H9 (cell line): ENCODE results near the gene ZNF837. TPM values are rescaled to one million over a fixed set of nuclear protein-coding genes. Genes with fewer than 3 reads are reported as not detected.
A peak's percentile ranks its signal among the peaks of the same experiment; 100 is the strongest.

Source experiments
- DNase-seq: peaks from one replicate; pipeline ENCODE4 v3.0.0-alpha.2; 2017
- H2AFZ ChIP-seq: one replicate; pipeline ENCODE4 v1.6.1; 2013; ENCODE audit warnings: mild to moderate bottlenecking, low read length, control low read depth, moderate library complexity
- H2AK5ac ChIP-seq: 2 replicates; pipeline ENCODE4 v1.6.1; 2013; ENCODE audit warnings: low read length, control low read depth, mixed read lengths; ENCODE audit not compliant: insufficient read length
- H2BK120ac ChIP-seq: one replicate; pipeline ENCODE4 v1.6.1; 2013; ENCODE audit warnings: low read depth, mild to moderate bottlenecking, low read length, control low read depth, inconsistent platforms; ENCODE audit not compliant: poor library complexity, severe bottlenecking
- H2BK12ac ChIP-seq: 2 replicates; pipeline ENCODE4 v1.6.1; 2013; ENCODE audit warnings: low read length, control low read depth, mixed read lengths, low read depth; ENCODE audit not compliant: insufficient read length
- H2BK15ac ChIP-seq: 2 replicates; pipeline ENCODE4 v1.6.1; 2013; ENCODE audit warnings: low read depth, low read length, control low read depth
- H2BK20ac ChIP-seq: one replicate; pipeline ENCODE4 v1.6.1; 2013; ENCODE audit warnings: low read depth, mild to moderate bottlenecking, low read length, control low read depth, inconsistent platforms; ENCODE audit not compliant: poor library complexity, severe bottlenecking
- H2BK5ac ChIP-seq: 2 replicates; pipeline ENCODE4 v1.6.1; 2013; ENCODE audit warnings: low read length, control low read depth, mixed read lengths; ENCODE audit not compliant: insufficient read length
- H3K14ac ChIP-seq: 2 replicates; pipeline ENCODE4 v1.6.1; 2013; ENCODE audit warnings: low read length, control low read depth; ENCODE audit not compliant: insufficient read depth
- H3K18ac ChIP-seq: 2 replicates; pipeline ENCODE4 v1.6.1; 2013; ENCODE audit warnings: low read depth, mild to moderate bottlenecking, mixed read lengths, low read length, control low read depth; ENCODE audit not compliant: insufficient read length
- H3K23ac ChIP-seq: 2 replicates; pipeline ENCODE4 v1.6.1; 2013; ENCODE audit warnings: low read length, control low read depth, mixed read lengths, low read depth; ENCODE audit not compliant: insufficient read length
- H3K23me2 ChIP-seq: 2 replicates; pipeline ENCODE4 v1.6.1; 2013; ENCODE audit warnings: low read depth, mild to moderate bottlenecking, mixed read lengths, low read length, control low read depth; ENCODE audit not compliant: insufficient read length, poor library complexity, severe bottlenecking
- H3K27ac ChIP-seq: 2 replicates; pipeline ENCODE4 v1.5.1; 2013; ENCODE audit warnings: low read length, control low read depth, mixed read lengths, low read depth; ENCODE audit not compliant: insufficient read length
- H3K27me3 ChIP-seq: 2 replicates; pipeline ENCODE4 v1.6.1; 2013; ENCODE audit warnings: low read length, control low read depth, inconsistent platforms; ENCODE audit not compliant: insufficient read depth
- H3K4ac ChIP-seq: 2 replicates; pipeline ENCODE4 v1.6.1; 2013; ENCODE audit warnings: low read depth, mild to moderate bottlenecking, control low read depth, inconsistent platforms, low read length, moderate library complexity
- H3K4me1 ChIP-seq: 2 replicates; pipeline ENCODE4 v1.6.1; 2013; ENCODE audit warnings: low read length, control low read depth, inconsistent platforms; ENCODE audit not compliant: insufficient read depth
- H3K4me2 ChIP-seq: 2 replicates; pipeline ENCODE4 v1.6.1; 2013; ENCODE audit warnings: low read length, control low read depth, mixed read lengths; ENCODE audit not compliant: insufficient read length, insufficient read depth
- H3K56ac ChIP-seq: 2 replicates; pipeline ENCODE4 v1.6.1; 2013; ENCODE audit warnings: low read depth, mild to moderate bottlenecking, mixed read lengths, low read length, control low read depth; ENCODE audit not compliant: insufficient read length
- H3K79me1 ChIP-seq: 2 replicates; pipeline ENCODE4 v1.6.1; 2013; ENCODE audit warnings: low read depth, mild to moderate bottlenecking, moderate library complexity, low read length, control low read depth, inconsistent platforms; ENCODE audit not compliant: insufficient read depth, poor library complexity, severe bottlenecking
- H3K79me2 ChIP-seq: 2 replicates; pipeline ENCODE4 v1.6.1; 2013; ENCODE audit warnings: low read length, control low read depth, inconsistent platforms; ENCODE audit not compliant: insufficient read depth
- H3K9ac ChIP-seq: 2 replicates; pipeline ENCODE4 v1.6.1; 2013; ENCODE audit warnings: low read length, control low read depth, mixed read lengths; ENCODE audit not compliant: insufficient read length; ENCODE audit errors: extremely low read depth
- H3K9me3 ChIP-seq: one replicate; pipeline ENCODE4 v1.6.1; 2013; ENCODE audit warnings: low read depth, low read length, inconsistent platforms; ENCODE audit not compliant: control insufficient read depth
- H3T11ph ChIP-seq: one replicate; pipeline ENCODE4 v1.6.1; 2013; ENCODE audit warnings: mild to moderate bottlenecking, low read length, control low read depth, inconsistent platforms
- H4K20me1 ChIP-seq: one replicate; pipeline ENCODE4 v1.6.1; 2013; ENCODE audit not compliant: control insufficient read depth, insufficient read length, insufficient read depth
- H4K5ac ChIP-seq: 2 replicates; pipeline ENCODE4 v1.6.1; 2013; ENCODE audit warnings: low read depth, mild to moderate bottlenecking, mixed read lengths, low read length, control low read depth; ENCODE audit not compliant: insufficient read length
- H4K8ac ChIP-seq: replicated peaks from 2 replicates; pipeline ENCODE4 v1.6.1; 2013; ENCODE audit warnings: low read length, control low read depth, mixed read lengths, low read depth; ENCODE audit not compliant: insufficient read length
- H4K91ac ChIP-seq: 2 replicates; pipeline ENCODE4 v1.6.1; 2013; ENCODE audit warnings: low read depth, mild to moderate bottlenecking, moderate library complexity, mixed read lengths, low read length, control low read depth; ENCODE audit not compliant: insufficient read length
- H3K27ac Mint-ChIP-seq, 3 experiments: 2 replicates in 2 of 3; 3 replicates in 1 of 3; pipeline ENCODE4 v1.8.0; 2020 to 2021; ENCODE audit warnings: mixed read lengths in 3 of 3, mild to moderate bottlenecking in 1 of 3, moderate library complexity in 1 of 3
- H3K27me3 Mint-ChIP-seq: 2 replicates; pipeline ENCODE4 v1.8.0; 2021; ENCODE audit warnings: low read depth, mild to moderate bottlenecking, moderate library complexity, mixed read lengths
- H3K36me3 Mint-ChIP-seq, 3 experiments: 2 replicates in 2 of 3; 3 replicates in 1 of 3; pipeline ENCODE4 v1.8.0; 2020 to 2021; ENCODE audit warnings: low read depth in 3 of 3, mixed read lengths in 3 of 3; ENCODE audit not compliant: insufficient read depth in 1 of 3
- H3K4me1 Mint-ChIP-seq, 2 experiments: 2 replicates each; pipeline ENCODE4 v1.8.0; 2020; ENCODE audit warnings: mixed read lengths in 2 of 2
- H3K4me3 Mint-ChIP-seq, 2 experiments: 2 replicates in 1 of 2; 3 replicates in 1 of 2; pipeline ENCODE4 v1.8.0; 2020 to 2021; ENCODE audit warnings: mild to moderate bottlenecking in 2 of 2, mixed read lengths in 2 of 2, moderate library complexity in 1 of 2
- H3K9me3 Mint-ChIP-seq, 2 experiments: 2 replicates in 1 of 2; 3 replicates in 1 of 2; pipeline ENCODE4 v1.8.0; 2020; ENCODE audit warnings: mild to moderate bottlenecking in 2 of 2, mixed read lengths in 2 of 2, moderate library complexity in 1 of 2
- WGBS: extraction: QIAGEN DNeasy Blood & Tissue Kit; methylation state at CpG from one replicate; pipeline ENCODE4 v1.1.7; 2013; ENCODE audit warnings: missing lambda C conversion rate, low lambda C conversion rate, mixed read lengths; ENCODE audit not compliant: insufficient read length; ENCODE audit errors: extremely low coverage; 5-methylcytosine and 5-hydroxymethylcytosine counted together
- total RNA-seq: library from RNA; stranded (reverse); gene quantifications from 2 replicates; pipeline ENCODE4 v1.2.1, GENCODE V29; 2021
- TF ChIP-seq, protein P1 (sequence below): fragments of 200-600 bp; sonication (generic); conservative IDR thresholded peaks from 3 replicates; pipeline ENCODE4 v1.8.0; 2021; ENCODE audit warnings: antibody characterized with exemption, mild to moderate bottlenecking

The ZNF837 gene
- total RNA-seq, 1 experiment from 2014 or later = 3.4 TPM

DNA sequence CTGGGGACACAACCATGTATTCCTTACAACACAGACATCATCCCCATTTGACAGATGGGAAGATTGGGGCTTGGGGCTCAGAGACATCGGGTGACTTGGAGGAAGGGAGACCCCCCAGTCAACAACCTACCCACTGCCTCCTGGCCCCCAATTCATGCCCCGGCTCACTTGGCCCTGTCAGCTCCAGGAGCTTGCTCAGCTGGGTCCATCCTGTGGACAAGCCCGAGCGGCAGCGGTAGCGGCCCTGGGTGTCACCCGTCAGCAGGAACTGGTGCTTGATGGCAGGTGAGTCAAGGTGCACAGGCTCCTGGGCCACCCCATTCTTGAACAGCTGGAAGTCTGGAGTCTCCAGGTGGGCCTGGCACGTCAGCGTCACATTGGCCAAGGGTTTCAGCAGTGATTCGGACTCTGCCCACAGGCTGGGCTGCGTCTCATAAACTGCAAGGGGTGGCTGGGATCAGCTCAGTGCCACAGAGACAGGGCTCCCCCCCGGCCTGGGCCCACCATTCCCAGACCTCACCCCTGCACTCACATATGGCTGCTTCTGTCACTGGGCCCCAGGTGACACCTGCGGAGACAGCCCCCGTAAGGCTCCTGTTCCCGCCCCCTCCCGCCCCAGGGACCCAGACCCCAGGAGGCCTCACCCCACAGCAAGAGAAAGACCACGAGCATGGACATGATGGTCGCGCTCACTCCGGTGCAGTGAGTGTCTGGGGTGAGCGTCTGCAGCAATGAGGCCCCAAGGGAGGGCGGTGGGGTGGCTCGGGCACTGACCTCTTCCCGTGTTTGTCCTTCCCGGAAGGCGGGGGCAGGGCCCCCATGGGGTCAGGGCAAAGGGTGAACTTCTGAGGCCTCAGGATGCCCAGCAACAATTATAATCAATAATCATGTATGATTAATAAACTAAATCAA lies 27.8 kb downstream of the ZNF837 start, which contains the start of gene A1BG:
TSS of gene A1BG (minus strand) at position 733 of the 912 bp plus-strand sequence. CDS start at position 678, 55 bp downstream.
- Mint-ChIP-seq H3K4me3 (peak within 1 kb of the TSS in 1 of 2 experiments; percentile 60; a peak in 1 of 5 replicates), H3K4me1 (peaks cover 0 to 4% of the 10 kb centered on the region in 2 experiments; a peak in 2 of 4 replicates), H3K27ac (peak within 1 kb of the TSS in 1 of 3 experiments; percentile 29; a peak in 1 of 7 replicates), H3K36me3 (peaks cover 0 to 4% (median 2%) of the 10 kb centered on the region in 3 experiments; a peak in 4 of 7 replicates), H3K27me3 (no peaks in the 10 kb centered on the region), H3K9me3 (no peaks in the 10 kb centered on the region)
- Histone ChIP-seq H3K23me2 (peaks cover 2% of the 10 kb centered on the region), H3K14ac (no peak within 1 kb of the TSS), H2BK5ac (no peak within 1 kb of the TSS), H3K27ac (no peak within 1 kb of the TSS), H4K8ac (no peak within 1 kb of the TSS), H2AFZ (no peak within 1 kb of the TSS), H4K20me1 (no peaks in the 10 kb centered on the region), H3K9me3 (no peaks in the 10 kb centered on the region), H3K4me2 (no peak within 1 kb of the TSS), H3K79me2 (no peaks in the 10 kb centered on the region), H3K56ac (no peak within 1 kb of the TSS), H2BK12ac (no peak within 1 kb of the TSS), H3T11ph (no peak within 1 kb of the TSS), H3K4me1 (no peaks in the 10 kb centered on the region), H3K9ac (no peak within 1 kb of the TSS), H3K18ac (no peak within 1 kb of the TSS), H2AK5ac (no peak within 1 kb of the TSS), H3K79me1 (no peaks in the 10 kb centered on the region), H3K27me3 (no peaks in the 10 kb centered on the region), H3K23ac (no peak within 1 kb of the TSS), H2BK20ac (no peak within 1 kb of the TSS), H3K4ac (no peak within 1 kb of the TSS), H2BK120ac (no peak within 1 kb of the TSS), H4K91ac (no peak within 1 kb of the TSS), H4K5ac (no peak within 1 kb of the TSS), H2BK15ac (no peak within 1 kb of the TSS)
- WGBS = no CpG with 5 or more reads among the region's 26 CpGs
- TF ChIP-seq, protein P1, sequence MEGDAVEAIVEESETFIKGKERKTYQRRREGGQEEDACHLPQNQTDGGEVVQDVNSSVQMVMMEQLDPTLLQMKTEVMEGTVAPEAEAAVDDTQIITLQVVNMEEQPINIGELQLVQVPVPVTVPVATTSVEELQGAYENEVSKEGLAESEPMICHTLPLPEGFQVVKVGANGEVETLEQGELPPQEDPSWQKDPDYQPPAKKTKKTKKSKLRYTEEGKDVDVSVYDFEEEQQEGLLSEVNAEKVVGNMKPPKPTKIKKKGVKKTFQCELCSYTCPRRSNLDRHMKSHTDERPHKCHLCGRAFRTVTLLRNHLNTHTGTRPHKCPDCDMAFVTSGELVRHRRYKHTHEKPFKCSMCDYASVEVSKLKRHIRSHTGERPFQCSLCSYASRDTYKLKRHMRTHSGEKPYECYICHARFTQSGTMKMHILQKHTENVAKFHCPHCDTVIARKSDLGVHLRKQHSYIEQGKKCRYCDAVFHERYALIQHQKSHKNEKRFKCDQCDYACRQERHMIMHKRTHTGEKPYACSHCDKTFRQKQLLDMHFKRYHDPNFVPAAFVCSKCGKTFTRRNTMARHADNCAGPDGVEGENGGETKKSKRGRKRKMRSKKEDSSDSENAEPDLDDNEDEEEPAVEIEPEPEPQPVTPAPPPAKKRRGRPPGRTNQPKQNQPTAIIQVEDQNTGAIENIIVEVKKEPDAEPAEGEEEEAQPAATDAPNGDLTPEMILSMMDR = no peak
- DNase-seq = no peak
